CD14-positive monocyte (primary cell): Measurements from ENCODE around the gene PTPN14. TPM values are rescaled to one million over a fixed set of nuclear protein-coding genes. Genes with fewer than 3 reads are reported as not detected.

Source experiments
- DNase-seq, 3 donors: peaks; one replicate each; pipeline ENCODE4 v3.0.0-alpha.2; 2011 to 2022
- H2AFZ ChIP-seq: 2 replicates; pipeline ENCODE4 v1.6.0; 2012; ENCODE audit warnings: mild to moderate bottlenecking, low read depth, low read length, inconsistent platforms; ENCODE audit not compliant: insufficient read depth, poor library complexity, severe bottlenecking
- H3K27ac ChIP-seq, 2 donors: 1 replicate in 1 of 2; 2 replicates in 1 of 2; pipeline ENCODE4 v1.5.1; 2012 to 2013; ENCODE audit warnings: low read length in 2 of 2, control low read depth in 1 of 2, inconsistent platforms in 1 of 2, low read depth in 1 of 2, mild to moderate bottlenecking in 1 of 2
- H3K27me3 ChIP-seq, 2 donors: one replicate each; pipeline versions ENCODE4 v1.6.0 to v1.6.1; 2011 to 2013; ENCODE audit warnings: low read length in 2 of 2; ENCODE audit not compliant: control insufficient read depth in 2 of 2, insufficient read depth in 2 of 2
- H3K36me3 ChIP-seq, 2 donors: replicated peaks in 1 of 2; 1 replicate in 1 of 2; 2 replicates in 1 of 2; pipeline versions ENCODE4 v1.5.1 to v1.6.1; 2012 to 2013; ENCODE audit warnings: low read length in 2 of 2, control low read depth in 1 of 2, inconsistent platforms in 1 of 2, mild to moderate bottlenecking in 1 of 2; ENCODE audit not compliant: insufficient read depth in 2 of 2, control insufficient read depth in 1 of 2
- H3K4me1 ChIP-seq, 2 donors: 1 replicate in 1 of 2; 2 replicates in 1 of 2; pipeline versions ENCODE4 v1.5.1 to v1.6.1; 2012 to 2013; ENCODE audit warnings: low read length in 2 of 2, control low read depth in 1 of 2, inconsistent platforms in 1 of 2, mild to moderate bottlenecking in 1 of 2, moderate library complexity in 1 of 2; ENCODE audit not compliant: insufficient read depth in 2 of 2, control insufficient read depth in 1 of 2
- H3K4me2 ChIP-seq: replicated peaks from 2 replicates; pipeline ENCODE3; 2012; ENCODE audit warnings: low read length, moderate library complexity, mild to moderate bottlenecking; ENCODE audit not compliant: poor library complexity, severe bottlenecking; ENCODE audit errors: extremely low read depth
- H3K4me3 ChIP-seq, 3 experiments: fragments of 200-600 bp in 1 of 3; sonication (generic) in 1 of 3; replicated peaks in 1 of 3; 1 replicate in 2 of 3; 2 replicates in 1 of 3; pipeline ENCODE4 v1.5.1; 2011 to 2013; ENCODE audit warnings: low read length in 3 of 3, mild to moderate bottlenecking in 3 of 3, control low read depth in 2 of 3, low read depth in 2 of 3, inconsistent platforms in 1 of 3, moderate library complexity in 1 of 3
- H3K79me2 ChIP-seq: 2 replicates; pipeline ENCODE4 v1.6.0; 2012; ENCODE audit warnings: mild to moderate bottlenecking, control low read depth, inconsistent platforms, low read length, moderate library complexity; ENCODE audit not compliant: insufficient read depth
- H3K9ac ChIP-seq: 2 replicates; pipeline ENCODE4 v1.6.0; 2017; ENCODE audit warnings: low read length, mild to moderate bottlenecking; ENCODE audit not compliant: insufficient read depth, poor library complexity, severe bottlenecking
- H3K9me3 ChIP-seq, 2 donors: replicated peaks in 1 of 2; 1 replicate in 1 of 2; 2 replicates in 1 of 2; pipeline versions ENCODE4 v1.5.1 to v1.6.1; 2012 to 2013; ENCODE audit warnings: low read length in 2 of 2, control low read depth in 1 of 2; ENCODE audit not compliant: control insufficient read depth in 1 of 2, insufficient read depth in 1 of 2
- H4K20me1 ChIP-seq: 2 replicates; pipeline ENCODE4 v1.6.0; 2012; ENCODE audit warnings: mild to moderate bottlenecking, low read length, control low read depth, moderate library complexity; ENCODE audit not compliant: insufficient read depth
- H3K27ac Mint-ChIP-seq, 7 donors: one replicate each; pipeline ENCODE4 v1.8.0; 2020; ENCODE audit warnings: mild to moderate bottlenecking in 7 of 7, mixed read lengths in 7 of 7, moderate library complexity in 6 of 7, inconsistent platforms in 2 of 7
- H3K27me3 Mint-ChIP-seq, 3 donors: one replicate each; pipeline ENCODE4 v1.8.0; 2021 to 2022; ENCODE audit warnings: low read depth in 3 of 3, mild to moderate bottlenecking in 3 of 3, mixed read lengths in 3 of 3, moderate library complexity in 3 of 3, inconsistent platforms in 1 of 3
- H3K36me3 Mint-ChIP-seq, 2 donors: one replicate each; pipeline ENCODE4 v1.8.0; 2020; ENCODE audit warnings: mixed read lengths in 2 of 2, inconsistent platforms in 1 of 2, mild to moderate bottlenecking in 1 of 2
- H3K4me1 Mint-ChIP-seq: one replicate; pipeline ENCODE4 v1.8.0; 2020; ENCODE audit warnings: mild to moderate bottlenecking, mixed read lengths
- H3K4me3 Mint-ChIP-seq, 2 donors: one replicate each; pipeline ENCODE4 v1.8.0; 2020; ENCODE audit warnings: mild to moderate bottlenecking in 2 of 2, mixed read lengths in 2 of 2, moderate library complexity in 1 of 2
- H3K9me3 Mint-ChIP-seq, 7 donors: one replicate each; pipeline ENCODE4 v1.8.0; 2020 to 2022; ENCODE audit warnings: mixed read lengths in 7 of 7, mild to moderate bottlenecking in 6 of 7, moderate library complexity in 6 of 7, inconsistent platforms in 2 of 7
- CTCF ChIP-seq: fragments of 200-600 bp; IDR thresholded peaks from one replicate; pipeline ENCODE4 v1.8.0; 2022; ENCODE audit warnings: antibody characterized with exemption, mild to moderate bottlenecking
- WGBS: methylation state at CpG from one replicate; pipeline ENCODE4 v1.1.5; 2013; ENCODE audit warnings: missing lambda C conversion rate; ENCODE audit not compliant: insufficient coverage; 5-methylcytosine and 5-hydroxymethylcytosine counted together
- intact Hi-C, 2 donors: fragments of 100-400 bp; cut with micrococcal nuclease; formaldehyde crosslinking; loops; one replicate each; pipeline versions ENCODE4 v1.15.0 to v1.15.1; 2023
- polyA plus RNA-seq, 3 donors: library from polyadenylated mRNA; depleted of rRNA in 1 of 3; unstranded in 2 of 3; stranded (reverse) in 1 of 3; fragments of 300-500 nt in 2 of 3; fragments of >200 nt in 1 of 3; fragmentation: Illumina TruSeq in 2 of 3; gene quantifications; 1 replicate in 2 of 3; 2 replicates in 1 of 3; pipeline ENCODE4 v1.2.3, GENCODE V29; 2012 to 2021

The PTPN14 gene
- polyA plus RNA-seq, 3 donors = 0.01 TPM; not detected in 1

DNA sequence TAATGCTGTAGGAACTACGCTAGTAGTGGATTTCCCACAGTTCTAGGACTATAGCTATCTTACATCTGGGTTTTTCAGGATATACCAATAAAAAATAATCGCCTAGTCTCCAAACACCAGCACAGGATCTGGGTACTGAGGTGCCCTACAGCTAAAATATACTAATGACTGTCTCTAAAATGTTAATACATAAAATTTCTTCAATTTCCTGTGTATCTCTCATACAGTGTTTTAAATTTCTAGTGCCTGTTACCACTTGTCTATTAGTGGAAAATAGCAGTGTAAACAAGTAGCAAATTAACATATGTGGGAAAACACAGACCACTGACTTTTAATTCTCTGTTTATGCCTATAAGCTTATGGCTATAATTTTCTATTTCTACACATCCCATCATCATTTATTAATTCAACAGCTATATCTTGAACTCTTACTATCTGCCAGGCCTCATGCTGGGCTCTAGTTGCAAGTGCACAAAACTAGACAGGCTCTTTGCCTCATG is 16.1 kb upstream of the PTPN14 start:
- TF ChIP-seq CTCF = no peak
- H3K79me2 ChIP-seq = no peaks in the 10 kb centered on the region
- no peak overlapping the region for H3K9ac ChIP-seq
- 100% methylated on average over 1 of the region's 2 CpGs for WGBS
- intact Hi-C loops = no loop called here
- H3K4me2 ChIP-seq = no peak overlapping the region
- no peak for DNase-seq
- no peaks in the 10 kb centered on the region for H3K36me3 ChIP-seq
- Mint-ChIP-seq H3K27ac (no peak overlapping the region), H3K9me3 (peaks cover 0 to 2% (median 0%) of the 10 kb centered on the region in 7 donors), H3K4me1 (no peaks in the 10 kb centered on the region), H3K4me3 (no peak overlapping the region), H3K36me3 (no peaks in the 10 kb centered on the region), H3K27me3 (peaks cover 0 to 2% (median 2%) of the 10 kb centered on the region in 3 donors)
- no peak overlapping the region for H2AFZ ChIP-seq
- H3K27ac ChIP-seq = no peak overlapping the region
- H3K27me3 ChIP-seq = no peaks in the 10 kb centered on the region
- H3K4me3 ChIP-seq = no peak overlapping the region
- H3K4me1 ChIP-seq = no peaks in the 10 kb centered on the region
- H3K9me3 ChIP-seq = no peaks in the 10 kb centered on the region
- no peaks in the 10 kb centered on the region for H4K20me1 ChIP-seq

DNA sequence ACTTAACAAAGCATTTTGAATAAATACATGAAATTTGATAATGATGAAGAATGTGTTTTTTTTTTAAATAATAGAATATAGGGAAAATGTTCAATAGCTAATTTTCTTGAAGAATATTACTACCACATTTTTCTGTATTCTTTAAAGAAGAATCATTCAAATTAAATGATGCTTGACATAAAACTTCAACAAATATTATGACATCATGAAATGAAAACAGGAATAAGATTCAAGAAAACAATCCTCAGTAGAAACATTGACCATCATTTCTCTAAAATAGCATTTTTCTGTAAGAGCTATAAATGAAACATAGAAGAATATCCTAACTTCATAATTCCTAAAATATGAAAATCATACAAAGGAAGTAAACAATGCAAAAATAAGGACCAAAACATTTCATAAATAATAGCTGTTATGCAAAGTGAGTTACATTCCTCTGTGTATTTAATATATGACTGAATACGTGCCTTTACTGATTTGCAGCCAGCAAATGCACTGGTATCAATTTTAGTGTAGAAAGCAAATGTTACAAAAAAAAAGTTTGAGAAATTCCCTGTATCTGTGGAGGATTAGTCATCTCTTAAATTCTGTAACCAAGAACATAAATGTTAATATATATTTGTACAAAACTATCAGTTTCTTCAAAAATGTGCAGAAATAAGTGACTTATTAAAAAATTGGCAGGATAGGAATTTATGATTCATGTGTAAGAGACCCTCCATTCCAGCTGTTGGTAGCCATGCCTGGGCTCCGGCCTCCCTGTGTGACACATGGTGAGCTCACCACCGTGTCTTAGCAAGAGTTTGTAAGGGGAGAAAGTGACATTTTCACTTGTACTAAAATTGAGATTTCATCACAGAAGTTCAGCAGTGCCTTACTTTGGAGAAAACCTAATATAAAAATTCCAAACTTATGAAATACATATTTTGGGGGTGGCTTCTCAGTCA is 15.0 kb upstream of the PTPN14 start:
- Histone ChIP-seq H3K4me2 (no peak overlapping the region), H3K79me2 (no peaks in the 10 kb centered on the region), H4K20me1 (no peaks in the 10 kb centered on the region), H3K9me3 (no peaks in the 10 kb centered on the region), H2AFZ (no peak overlapping the region), H3K36me3 (no peaks in the 10 kb centered on the region), H3K27me3 (no peaks in the 10 kb centered on the region), H3K4me3 (no peak overlapping the region), H3K4me1 (no peaks in the 10 kb centered on the region), H3K27ac (no peak overlapping the region), H3K9ac (no peak overlapping the region)
- WGBS = no CpG with 5 or more reads among the region's 3 CpGs
- intact Hi-C loops = no loop called here
- H3K27ac Mint-ChIP-seq = no peak overlapping the region
- TF ChIP-seq CTCF = no peak
- H3K9me3 Mint-ChIP-seq = peaks cover 0 to 2% (median 0%) of the 10 kb centered on the region in 7 donors
- H3K4me3 Mint-ChIP-seq = no peak overlapping the region
- DNase-seq = no peak
- H3K27me3 Mint-ChIP-seq = peaks cover 0 to 4% (median 3%) of the 10 kb centered on the region in 3 donors
- H3K4me1 Mint-ChIP-seq = no peaks in the 10 kb centered on the region
- no peaks in the 10 kb centered on the region for H3K36me3 Mint-ChIP-seq
